GM12872 (cell line): ENCODE data around the gene DGUOK.

Experiments
- CTCF ChIP-seq: IDR thresholded peaks from 3 replicates; pipeline ENCODE4 v1.5.1; 2011; ENCODE audit warnings: low read depth, mild to moderate bottlenecking, low read length, moderate library complexity; ENCODE audit not compliant: insufficient read depth

Gene DGUOK

DNA sequence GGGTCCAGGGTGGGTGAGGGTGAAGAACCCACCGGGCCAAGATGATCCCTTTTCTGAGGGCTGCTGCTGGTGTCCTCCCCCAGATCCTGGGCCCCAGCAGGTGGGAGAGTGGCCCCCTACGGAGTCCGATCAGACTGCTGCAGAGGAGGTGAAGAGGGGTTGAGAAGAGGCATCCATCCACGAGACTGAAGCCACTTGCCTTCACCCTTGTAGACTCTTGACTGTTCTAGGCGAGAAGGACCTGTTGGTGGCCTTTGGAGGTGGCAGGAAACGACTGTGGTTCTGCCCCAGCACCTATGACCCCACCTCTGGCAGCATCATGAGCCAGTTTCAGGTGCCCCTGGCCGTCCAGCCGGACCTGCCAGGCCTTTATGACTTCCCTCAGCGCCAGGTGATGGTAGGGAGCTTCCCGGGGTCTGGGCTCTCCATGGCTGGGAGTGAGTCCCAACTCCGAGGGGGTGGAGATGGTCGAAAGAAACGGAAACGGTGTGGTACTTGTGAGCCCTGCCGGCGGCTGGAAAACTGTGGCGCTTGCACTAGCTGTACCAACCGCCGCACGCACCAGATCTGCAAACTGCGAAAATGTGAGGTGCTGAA, 59.5 kb downstream of the DGUOK start:
- no peak for TF ChIP-seq CTCF

- TF ChIP-seq CTCF: no peak; the same call in 2 of the 3 replicates
These were observed 60.6 kb downstream of the DGUOK start for GRCh38 chr2:73987109-73987947.

GRCh38 chr2:73987948-73988700, 61.4 kb downstream of the DGUOK start:
- no peak for TF ChIP-seq CTCF

GRCh38 chr2:73989972-73990371, 63.3 kb downstream of the DGUOK start:
- no peak for TF ChIP-seq CTCF

DNA sequence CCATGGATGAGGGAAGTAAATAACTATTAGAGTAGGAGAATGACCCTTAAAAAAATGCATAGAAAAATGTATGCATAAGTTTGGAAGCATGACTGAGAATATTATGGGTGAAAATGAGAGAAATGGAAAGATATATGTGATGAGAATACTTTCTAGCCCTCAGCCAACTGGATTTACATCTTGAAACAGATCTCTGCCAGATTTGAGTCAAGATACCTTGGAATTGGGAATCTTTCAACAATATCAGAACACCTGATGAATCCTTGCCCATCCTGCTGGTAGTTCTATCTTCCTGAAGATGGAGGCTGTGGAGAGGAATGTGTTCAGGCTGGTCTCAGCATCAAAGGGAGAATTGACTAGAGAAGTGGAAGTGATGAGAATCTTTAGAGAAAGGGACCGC, 63.9 kb downstream of the DGUOK start:
- no peak for TF ChIP-seq CTCF

DNA sequence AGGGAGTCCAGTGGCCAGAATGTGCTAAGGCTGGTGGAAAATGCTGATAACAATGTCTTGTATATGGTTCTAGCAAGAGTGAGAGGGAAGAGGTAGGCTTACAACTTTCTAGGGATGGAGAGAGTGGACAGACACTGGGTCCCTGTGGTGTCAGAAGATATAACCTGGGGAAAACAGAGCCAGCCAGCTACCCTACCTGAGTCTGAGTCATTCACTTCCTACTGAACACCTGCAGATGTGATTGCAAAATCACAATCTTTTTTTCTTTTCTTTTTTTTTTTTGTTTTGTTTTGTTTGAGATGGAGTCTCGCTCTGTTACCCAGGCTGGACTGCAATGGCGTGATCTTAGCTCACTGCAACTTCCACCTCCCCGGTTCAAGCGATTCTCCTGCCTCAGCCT, 65.4 kb downstream of the DGUOK start:
- TF ChIP-seq CTCF: no peak

DNA sequence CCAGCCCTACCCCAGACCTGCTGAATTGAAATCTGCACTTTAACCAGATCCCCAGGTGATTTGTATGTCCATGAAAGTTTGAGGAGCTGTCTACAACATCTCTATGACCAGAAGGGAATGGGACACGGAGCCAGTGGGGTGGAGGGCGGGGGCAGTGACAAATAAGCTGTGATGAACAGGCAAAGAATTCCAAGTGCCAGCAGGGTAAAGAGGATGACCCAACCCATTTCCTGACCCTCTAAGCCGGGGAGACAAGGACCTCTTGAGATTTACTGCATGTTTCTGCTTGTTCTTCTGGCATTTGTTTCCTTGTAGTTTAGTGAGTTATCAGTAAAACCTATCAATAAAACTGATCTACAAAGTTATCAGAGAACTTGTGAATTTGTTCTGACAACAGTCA, 66.7 kb downstream of the DGUOK start:
- TF ChIP-seq CTCF: no peak
